Hematopoietic multipotent progenitor cell (in vitro differentiated cells): ENCODE data around the gene TTI1. TPM values are rescaled to one million over a fixed set of nuclear protein-coding genes. Genes with fewer than 3 reads are reported as not detected.

Source experiments
- DNase-seq, 3 donors: peaks; one replicate each; pipeline ENCODE4 v3.0.0-alpha.2; 2011 to 2015; ENCODE audit warnings: low read depth in 2 of 3, low spot score in 2 of 3
- total RNA-seq: library from RNA; depleted of rRNA; stranded (reverse); fragments of >200 nt; gene quantifications from one replicate; pipeline ENCODE4 v1.2.3, GENCODE V29; 2012

Gene TTI1
- total RNA-seq, 1 donor: 14.8 TPM

DNA sequence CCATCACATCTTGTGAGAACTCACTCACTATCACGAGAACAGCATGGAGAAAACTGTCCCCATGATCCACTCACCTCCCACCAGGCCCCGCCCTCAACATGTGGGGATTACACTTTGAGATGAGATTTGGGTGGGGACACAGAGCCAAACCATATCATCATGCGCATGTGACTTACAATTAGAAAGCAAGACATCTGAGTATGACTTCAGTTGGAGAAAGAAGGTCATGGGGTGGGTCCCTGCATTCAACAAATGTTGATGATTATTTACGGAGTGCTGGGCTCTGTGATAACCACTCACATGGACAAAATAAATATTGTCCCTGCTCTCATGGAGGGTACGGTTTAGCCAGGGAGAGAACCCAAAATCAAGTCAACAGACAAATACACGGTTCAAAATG is 92.4 kb downstream of the TTI1 start:
- DNase-seq: no peak

- no peak for DNase-seq
Measured at GRCh38 chr20:37939701-37940560, 93.3 kb downstream of the TTI1 start.

- DNase-seq: no peak
Measured at GRCh38 chr20:37938954-37939353, 94.3 kb downstream of the TTI1 start.

DNA sequence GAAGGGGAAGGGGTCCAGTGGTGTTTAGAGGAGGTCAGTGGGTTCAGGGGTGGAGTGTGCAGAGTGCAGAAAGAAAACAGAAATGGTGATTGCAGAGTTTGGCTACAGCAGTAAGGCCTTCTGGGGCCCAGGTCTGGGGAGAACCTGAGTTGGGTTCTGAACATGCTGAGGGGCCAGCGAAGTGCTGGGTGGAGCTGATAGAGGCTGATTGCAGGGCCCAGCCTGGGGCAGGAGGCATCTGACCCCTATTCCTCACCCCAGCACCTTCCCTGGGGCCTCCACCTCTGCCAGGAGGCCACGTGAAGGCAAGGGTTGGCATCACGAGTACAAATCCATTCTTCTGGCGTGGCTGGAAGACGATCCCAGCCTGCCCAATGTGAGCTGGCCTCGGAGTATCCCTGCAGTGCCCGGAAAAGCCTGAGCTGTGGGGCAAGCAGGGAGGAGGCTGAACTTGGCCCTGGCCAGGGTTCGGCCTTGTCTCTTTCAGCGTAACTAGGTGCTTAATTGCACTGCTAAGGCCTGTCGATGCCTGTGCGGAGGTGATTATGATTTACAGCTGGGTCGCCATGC is 95.0 kb downstream of the TTI1 start:
- DNase-seq: no peak

DNA sequence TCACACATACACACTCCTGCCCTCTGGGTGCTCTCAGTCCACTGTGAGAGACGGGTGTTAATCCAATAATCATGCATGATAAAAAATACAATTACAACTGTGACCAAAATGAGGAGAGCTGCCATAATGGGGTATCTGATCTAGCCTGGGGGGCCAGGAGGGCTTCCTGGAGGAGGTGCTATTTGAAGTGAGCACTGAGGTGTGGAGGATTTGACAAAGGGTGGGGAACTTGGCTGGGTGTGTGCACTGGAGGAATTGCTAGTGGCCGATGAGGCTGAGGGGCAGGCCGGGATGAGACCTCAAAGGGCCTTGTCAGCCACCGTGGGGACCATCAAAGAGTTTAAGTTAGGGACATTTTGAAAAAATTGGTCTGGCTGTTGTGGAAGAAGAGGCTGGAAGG is 95.6 kb downstream of the TTI1 start:
- no peak for DNase-seq

DNA sequence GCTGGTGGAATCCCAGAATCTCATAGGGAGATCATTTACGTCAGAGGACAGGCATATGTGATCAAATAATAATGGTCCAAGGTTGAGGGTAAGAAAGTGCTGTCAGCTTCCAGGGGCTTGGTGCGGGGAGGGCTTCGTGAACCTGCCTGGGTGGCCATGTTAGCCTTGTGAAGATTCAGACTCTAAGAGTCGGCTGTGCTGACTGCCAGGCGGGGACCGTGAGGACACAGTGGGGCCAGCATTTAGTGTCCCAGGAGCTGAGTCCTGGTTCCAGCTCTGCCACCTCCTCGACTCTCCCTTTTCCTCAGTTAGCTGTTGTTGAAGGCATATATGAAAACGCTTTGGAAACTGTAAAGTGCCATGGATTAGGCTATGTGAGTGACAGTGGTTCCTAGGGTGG is 96.8 kb downstream of the TTI1 start:
- no peak for DNase-seq

DNA sequence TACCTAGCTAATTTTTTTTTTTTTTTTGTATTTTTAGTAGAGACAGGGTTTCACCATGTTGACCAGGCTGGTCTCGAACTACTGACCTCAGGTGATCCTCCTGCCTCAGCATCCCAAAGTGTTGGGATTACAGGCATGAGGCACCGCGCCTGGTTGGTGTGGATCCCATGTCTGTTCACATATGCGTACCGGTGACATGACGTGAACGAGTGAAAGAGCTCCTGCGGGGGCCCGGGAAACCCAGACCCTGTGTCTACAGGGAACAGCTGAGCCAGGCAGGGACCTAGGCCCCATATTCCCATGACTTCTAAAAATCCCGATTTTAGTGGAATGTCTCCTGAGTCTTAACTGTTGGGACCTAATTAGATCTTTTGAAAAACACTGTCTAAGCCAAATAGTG is 97.2 kb downstream of the TTI1 start:
- no peak for DNase-seq

GRCh38 chr20:37935435-37935834 is 97.8 kb downstream of the TTI1 start:
- DNase-seq: no peak

GRCh38 chr20:37934634-37935375 is 98.5 kb downstream of the TTI1 start:
- no peak for DNase-seq

GRCh38 chr20:37933786-37934633 is 99.2 kb downstream of the TTI1 start:
- DNase-seq: no peak

Other genes starting within 250 kb of the TTI1 start
- not detected for gene VSTM2L, start 130.3 kb downstream of the TTI1 start, total RNA-seq
- gene RPRD1B, start 290 bp upstream of the TTI1 start, total RNA-seq: 14.5 TPM
- gene TGM2, start 131.8 kb upstream of the TTI1 start, total RNA-seq: 1.9 TPM
- not detected for gene KIAA1755, start 227.3 kb upstream of the TTI1 start, total RNA-seq